ENCODE measurements around the gene AP1G1. TPM values are rescaled to one million over a fixed set of nuclear protein-coding genes. Genes with fewer than 3 reads are reported as not detected.
"Not testable (repeated sequence)": the region's sequence is repeated elsewhere in the genome, so short reads cannot be mapped to it uniquely, and the experiment has no call there.

AP1G1 gene
- total RNA-seq, 1 donor from 2014 or later, result 90.5 TPM

DNA sequence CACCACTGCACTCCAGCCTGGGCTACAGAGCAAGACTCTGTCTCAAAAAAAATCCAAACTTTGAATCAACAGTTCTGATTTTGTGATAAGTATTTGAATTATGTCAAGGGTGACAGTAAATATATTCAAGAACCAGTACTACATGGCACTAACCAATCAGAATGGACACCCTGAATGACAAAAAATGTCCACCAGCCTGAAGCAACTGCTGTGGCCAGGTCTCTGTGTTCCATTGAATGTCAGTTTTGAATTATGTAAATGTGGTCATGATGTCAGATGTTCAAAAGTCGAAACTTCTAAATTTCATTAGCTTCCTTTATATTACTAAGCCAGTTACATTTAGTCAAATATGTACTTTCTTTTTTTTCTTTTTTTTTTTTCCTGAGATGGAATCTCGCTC lies 21.7 kb upstream of the AP1G1 start:
- no peaks in the 10 kb centered on the region for H3K9me3 Mint-ChIP-seq
- H3K27me3 Mint-ChIP-seq, result no peaks in the 10 kb centered on the region
- H3K27ac Mint-ChIP-seq, result no peak overlapping the region
- no peak overlapping the region for H3K4me3 Mint-ChIP-seq
- DNase-seq (ENCODE audit: extremely low spot score, unreplicated experiment), result no peak
- no peaks in the 10 kb centered on the region for H3K36me3 Mint-ChIP-seq
- no peaks in the 10 kb centered on the region for H3K4me1 Mint-ChIP-seq (ENCODE audit: unreplicated experiment)
- TF ChIP-seq CTCF (conservative IDR thresholded peaks at IDR 0.05), result no peak

DNA sequence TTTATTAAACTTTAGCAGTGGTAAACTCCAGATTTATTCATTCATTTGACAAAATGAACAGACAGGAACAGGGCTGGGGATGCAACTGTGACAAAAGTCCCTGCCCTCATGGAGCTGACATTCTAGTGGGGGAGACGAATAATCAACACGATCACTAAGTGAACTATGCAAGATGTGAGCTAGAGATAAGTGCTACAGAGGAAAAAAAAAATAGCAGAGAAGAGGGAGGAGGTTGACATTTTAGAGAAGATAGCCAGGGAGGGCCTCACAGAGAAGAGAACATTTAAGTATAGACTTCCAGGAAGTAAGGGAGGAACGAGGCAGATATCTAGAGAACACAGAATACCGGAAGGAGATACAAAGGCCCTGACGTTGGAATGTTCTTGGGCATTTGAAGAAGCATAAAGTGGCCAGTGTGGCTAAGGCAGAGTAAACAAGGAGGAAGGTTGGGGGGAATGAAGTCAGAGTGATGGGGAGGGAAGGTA lies 17.9 kb upstream of the AP1G1 start:
- no peaks in the 10 kb centered on the region for H3K4me1 Mint-ChIP-seq (ENCODE audit: unreplicated experiment)
- no peak for DNase-seq (ENCODE audit: extremely low spot score, unreplicated experiment)

GRCh38 chr16:71817155-71817500 lies 8.5 kb upstream of the AP1G1 start:
- H3K27me3 Mint-ChIP-seq; DNase-seq (ENCODE audit: extremely low spot score, unreplicated experiment); H3K36me3 Mint-ChIP-seq; H3K4me3 Mint-ChIP-seq; H3K4me1 Mint-ChIP-seq (ENCODE audit: unreplicated experiment); H3K9me3 Mint-ChIP-seq: not testable (repeated sequence)
- peak overlapping the region; percentile 32 for H3K27ac Mint-ChIP-seq

More for the DNA sequence above, 17.9 kb upstream of the AP1G1 start:
- Mint-ChIP-seq H3K9me3 (no peaks in the 10 kb centered on the region), H3K36me3 (no peaks in the 10 kb centered on the region), H3K27ac (no peak overlapping the region), H3K4me3 (no peak overlapping the region), H3K27me3 (no peaks in the 10 kb centered on the region)
- TF ChIP-seq CTCF (conservative IDR thresholded peaks at IDR 0.05), result no peak

- TF ChIP-seq CTCF (conservative IDR thresholded peaks at IDR 0.05), result no peak
- DNase-seq (ENCODE audit: extremely low spot score, unreplicated experiment), result no peak
- H3K4me1 Mint-ChIP-seq (ENCODE audit: unreplicated experiment), result peaks cover 9% of the 10 kb centered on the region
- H3K9me3 Mint-ChIP-seq, result no peaks in the 10 kb centered on the region
- peaks cover 7% of the 10 kb centered on the region for H3K36me3 Mint-ChIP-seq
- no peak overlapping the region for H3K4me3 Mint-ChIP-seq
- H3K27ac Mint-ChIP-seq, result no peak overlapping the region
- no peaks in the 10 kb centered on the region for H3K27me3 Mint-ChIP-seq
These were observed 2.7 kb upstream of the AP1G1 start for GRCh38 chr16:71811261-71811803.

GRCh38 chr16:71810155-71810530 lies 1.5 kb upstream of the AP1G1 start:
- Mint-ChIP-seq H3K4me3 (peak overlapping the region; percentile 96), H3K27ac (peak overlapping the region; percentile 98)
- H3K36me3 Mint-ChIP-seq; H3K9me3 Mint-ChIP-seq; H3K4me1 Mint-ChIP-seq (ENCODE audit: unreplicated experiment); H3K27me3 Mint-ChIP-seq; DNase-seq (ENCODE audit: extremely low spot score, unreplicated experiment): not testable (repeated sequence)

DNA sequence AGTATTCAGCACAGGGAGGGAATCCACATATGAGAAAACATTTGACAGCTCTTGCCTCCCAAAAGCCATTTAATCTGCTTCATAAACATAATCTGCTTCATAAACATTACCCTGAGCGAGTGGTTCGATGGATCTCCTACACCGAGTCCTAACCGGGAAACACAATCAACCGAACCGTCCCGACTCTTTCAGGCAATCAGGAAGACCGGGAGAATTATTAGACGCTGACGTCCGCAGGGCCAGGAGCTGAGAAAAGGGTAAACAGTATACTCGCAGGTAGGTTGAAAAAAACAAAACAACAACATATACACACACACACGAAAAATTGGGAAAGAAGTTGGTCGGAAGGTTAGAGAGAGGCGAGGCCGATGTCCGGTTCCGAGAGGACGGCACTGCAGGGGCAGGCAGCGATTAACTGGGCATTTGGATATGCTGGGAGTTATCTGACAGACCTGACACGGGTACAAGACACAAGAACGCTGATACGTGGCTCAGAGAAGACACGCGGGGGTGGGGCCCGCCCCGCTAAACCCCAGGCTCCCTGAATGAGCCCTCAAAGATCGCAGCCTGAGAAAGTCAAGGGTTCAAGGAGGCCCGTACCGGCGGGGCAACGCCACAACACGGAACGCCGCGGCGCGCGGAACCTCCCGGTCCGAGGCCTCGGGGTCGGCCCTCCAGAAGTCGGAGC lies 585 bp downstream of the AP1G1 start:
- Mint-ChIP-seq H3K27me3 (no peaks in the 10 kb centered on the region), H3K27ac (peak overlapping the region; percentile 98), H3K4me1 (ENCODE audit: unreplicated experiment) (peaks cover 14% of the 10 kb centered on the region), H3K36me3 (peaks cover 11% of the 10 kb centered on the region), H3K4me3 (peak overlapping the region; percentile 96), H3K9me3 (no peaks in the 10 kb centered on the region)
- no peak for TF ChIP-seq CTCF (conservative IDR thresholded peaks at IDR 0.05)
- no peak for DNase-seq (ENCODE audit: extremely low spot score, unreplicated experiment)

All from type B pancreatic cell (in vitro differentiated cells).